D721Med (cell line): ENCODE data around the gene SUSD1.

Experiments
- DNase-seq: peaks from one replicate; pipeline ENCODE4 v3.0.0; 2011; ENCODE audit warnings: low spot score; ENCODE audit not compliant: insufficient read length
- FAIRE-seq: peaks from 2 replicates; lab custom pipeline; 2011; peaks lifted over from hg19 to GRCh38; lab: Jason Lieb, UNC
- CTCF ChIP-seq: IDR thresholded peaks from 2 replicates; pipeline ENCODE4 v1.5.1; 2012; ENCODE audit warnings: mild to moderate bottlenecking, control low read depth; ENCODE audit not compliant: insufficient read depth; ENCODE audit errors: missing control alignments

Gene SUSD1

DNA sequence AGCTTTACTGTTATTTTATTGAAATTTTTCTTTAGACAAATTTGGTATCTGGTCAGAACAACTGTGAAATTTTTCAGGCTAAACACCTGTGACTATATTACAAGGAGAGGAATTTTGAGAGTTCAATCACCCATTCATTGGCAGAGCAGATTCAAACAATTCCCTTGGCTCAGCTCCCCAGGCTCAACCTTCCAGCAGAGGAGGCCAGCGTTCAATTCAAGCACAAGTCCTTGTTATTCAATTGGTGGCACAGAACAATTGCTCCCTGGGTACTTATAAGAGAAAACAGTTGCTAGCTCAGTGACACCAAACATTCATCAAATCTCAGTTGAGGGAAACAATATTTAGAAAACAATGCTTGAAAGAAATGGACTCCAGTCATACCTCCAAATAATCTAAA, 83.3 kb downstream of the SUSD1 start:
- peak; percentile 49 for TF ChIP-seq CTCF
- DNase-seq (no peak), FAIRE-seq (no peak)

GRCh38 chr9:112087506-112087905, 87.6 kb downstream of the SUSD1 start:
- FAIRE-seq (no peak), DNase-seq (no peak)
- TF ChIP-seq CTCF: no peak

GRCh38 chr9:112086627-112087026, 88.5 kb downstream of the SUSD1 start:
- peak; percentile 63 for TF ChIP-seq CTCF
- DNase-seq (no peak), FAIRE-seq (no peak)

GRCh38 chr9:112084907-112085306, 90.2 kb downstream of the SUSD1 start:
- TF ChIP-seq CTCF: no peak
- FAIRE-seq: no peak

GRCh38 chr9:112084334-112084733, 90.8 kb downstream of the SUSD1 start:
- TF ChIP-seq CTCF: no peak
- no peak for FAIRE-seq
- no peak for DNase-seq

More at GRCh38 chr9:112084907-112085306, 90.2 kb downstream of the SUSD1 start:
- DNase-seq: no peak

GRCh38 chr9:112081918-112082729, 93.0 kb downstream of the SUSD1 start:
- DNase-seq: no peak
- no peak for FAIRE-seq
- TF ChIP-seq CTCF: no peak

DNA sequence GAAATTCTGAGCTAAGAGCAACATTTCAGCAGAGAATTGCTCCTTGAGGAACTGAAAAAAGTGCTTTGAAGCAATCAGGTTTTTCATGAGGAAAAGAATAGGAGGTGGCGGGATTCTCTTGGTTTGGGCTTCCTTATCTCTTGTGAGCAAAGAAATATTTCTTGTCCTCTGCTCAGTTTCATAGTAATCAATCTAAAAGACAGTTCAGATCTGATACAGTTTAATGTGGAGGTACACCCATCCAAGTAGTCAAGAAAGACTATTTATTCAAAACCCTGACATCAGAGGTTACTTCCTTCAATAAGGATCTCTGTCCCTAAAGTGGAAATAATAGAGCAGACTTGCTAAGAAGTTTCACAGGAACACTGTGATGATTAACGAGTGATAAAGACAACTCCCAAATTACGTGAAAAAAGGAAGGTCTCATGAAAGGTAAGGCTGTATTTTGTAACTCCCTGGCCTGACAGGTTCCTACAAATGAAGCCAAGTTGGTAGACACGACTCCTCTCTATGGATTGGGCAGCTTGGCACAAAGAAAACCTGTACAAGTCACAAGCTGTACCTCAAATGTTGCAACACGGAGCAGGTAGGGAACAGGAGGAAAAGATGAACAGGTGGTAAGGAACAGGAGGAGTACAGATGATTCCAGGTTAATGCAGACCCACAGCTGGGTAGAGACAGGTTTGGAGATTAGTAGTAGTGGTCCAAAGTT, 94.1 kb downstream of the SUSD1 start:
- TF ChIP-seq CTCF: no peak
- DNase-seq: no peak
- no peak for FAIRE-seq
